Measurements from ENCODE around the gene EXOC1. TPM values are rescaled to one million over a fixed set of nuclear protein-coding genes. Genes with fewer than 3 reads are reported as not detected.

The EXOC1 gene
- total and polyA plus RNA-seq, 9 of the 15 experiments (the other 6 are each of a cell fraction or from before 2014, with no cell fraction given) = 16.0 to 45.5 (median 26.2) TPM

GRCh38 chr4:55948726-55949481, 95.5 kb downstream of the EXOC1 start, which contains the start of gene CEP135:
Gene CEP135 (plus strand): TSS chr4:55948945. CDS start chr4:55952131, 3,186 bp downstream.
- ChIA-PET POLR2A (interaction anchor here (0.5 to 2.3 kb wide), 16 partner anchors 9 to 1191 kb away, joined by 3 to 12 read pairs (median 4); partner anchors contain the start of gene TMEM165), CTCF (ENCODE audit: low intra/inter-chr PET ratio) (interaction anchor here (0.6 to 1.2 kb wide), 5 partner anchors 99 to 851 kb away, joined by 3 to 5 read pairs (median 4); no protein-coding TSS in a partner anchor)
- peak within 1 kb of the TSS; percentile 78 for H3K4me3 ChIP-seq
- H3K79me2 ChIP-seq (ENCODE audit: control insufficient read depth, insufficient read depth, low read length) = peaks cover 37% of the 10 kb centered on the region
- peak; percentile 94 for ATAC-seq
- BruUV-seq (replicated peaks) = no TSS peak
- H3K4me1 ChIP-seq (replicated peaks in 1 of 2; ENCODE audit: control insufficient read depth in 2 of 2, insufficient read depth in 2 of 2, low read length in 2 of 2) = peaks cover 6 to 21% of the 10 kb centered on the region in 2 experiments
- H3K4me2 ChIP-seq (ENCODE audit: insufficient read depth, low read length) = peak within 1 kb of the TSS; percentile 96
- H3K9me1 ChIP-seq (ENCODE audit: control insufficient read depth, insufficient read depth, low read length) = no peaks in the 10 kb centered on the region
- in situ Hi-C loops (cut with MboI) = no loop called here
- peak within 1 kb of the TSS; percentile 99 for H2AFZ ChIP-seq (ENCODE audit: low read depth, low read length)
- H3K9ac ChIP-seq (ENCODE audit: insufficient read depth in 1 of 2, low read depth in 2 of 2, low read length in 2 of 2) = peak within 1 kb of the TSS; percentile 87 to 96
- no peaks in the 10 kb centered on the region for H3K9me3 ChIP-seq (replicated peaks; ENCODE audit: control insufficient read depth, insufficient read depth, low read depth, low read length)
- peaks cover 18% of the 10 kb centered on the region; the same call in 2 of the 3 replicates for H3K36me3 ChIP-seq (ENCODE audit: control insufficient read depth, insufficient read depth, low read length)
- H4K20me1 ChIP-seq (replicated peaks; ENCODE audit: control insufficient read depth, insufficient read depth, low read length) = no peaks in the 10 kb centered on the region
- DNase-seq (ENCODE audit: extremely low read depth in 1 of 4, low spot score in 3 of 4) = peak; percentile 88 to 95 (median 91)
- peak; percentile 68 for FAIRE-seq
- H3K27me3 ChIP-seq (ENCODE audit: control insufficient read depth in 2 of 2, insufficient read depth in 2 of 2, low read length in 2 of 2) = no peaks in the 10 kb centered on the region
- H3K27ac ChIP-seq (ENCODE audit: extremely low read depth, low read depth, low read length) = peak within 1 kb of the TSS; percentile 96
- WGBS (ENCODE audit: insufficient coverage, low coverage, missing lambda C conversion rate) = under 1% methylated on average over 64 of the region's 77 CpGs
- intact Hi-C loops (cut with micrococcal nuclease) = loop anchor here (1.0 to 10.0 kb wide), 4 partner anchors 100 to 436 kb away; partner anchors contain the start of gene AASDH
- TF ChIP-seq GATA2 (CRISPR knock-in tag; IDR thresholded peaks at IDR 0.05) (no peak), KLF1 (tag; IDR thresholded peaks at IDR 0.05) (peak; percentile 69; the same call in 1 of the 2 replicates), SIN3B (IDR thresholded peaks at IDR 0.05; ENCODE audit: low read depth) (peak; percentile 84), NR2F6 (CRISPR knock-in tag; IDR thresholded peaks at IDR 0.05) (no peak), ZNF12 (CRISPR knock-in tag; IDR thresholded peaks at IDR 0.05) (peak; percentile 86), E2F4 (CRISPR knock-in tag; IDR thresholded peaks at IDR 0.05; ENCODE audit: low read depth) (peak; percentile 98), CREM (IDR thresholded peaks at IDR 0.05; ENCODE audit: low read depth) (peak; percentile 82), RBM15 (IDR thresholded peaks at IDR 0.05; ENCODE audit: insufficient read depth, low read length) (no peak), EHMT2 (IDR thresholded peaks at IDR 0.05) (no peak), NCOR1 (IDR thresholded peaks at IDR 0.05) (peak; percentile 52), PHB (CRISPR knock-in tag; IDR thresholded peaks at IDR 0.05) (peak; percentile 71; the same call in 1 of the 2 replicates), CSDE1 (IDR thresholded peaks at IDR 0.05) (peak in 1 of 2 experiments; percentile 85; a peak in 1 of 4 replicates), PML (IDR thresholded peaks at IDR 0.05; ENCODE audit: low read length) (peak; percentile 38; the same call in 1 of the 2 replicates), ZBTB33 (CRISPR knock-in tag; IDR thresholded peaks at IDR 0.05) (0 out of 2 replicates have a peak, but pooled peaks have one; percentile 29)
- TF ChIP-seq, protein P1, sequence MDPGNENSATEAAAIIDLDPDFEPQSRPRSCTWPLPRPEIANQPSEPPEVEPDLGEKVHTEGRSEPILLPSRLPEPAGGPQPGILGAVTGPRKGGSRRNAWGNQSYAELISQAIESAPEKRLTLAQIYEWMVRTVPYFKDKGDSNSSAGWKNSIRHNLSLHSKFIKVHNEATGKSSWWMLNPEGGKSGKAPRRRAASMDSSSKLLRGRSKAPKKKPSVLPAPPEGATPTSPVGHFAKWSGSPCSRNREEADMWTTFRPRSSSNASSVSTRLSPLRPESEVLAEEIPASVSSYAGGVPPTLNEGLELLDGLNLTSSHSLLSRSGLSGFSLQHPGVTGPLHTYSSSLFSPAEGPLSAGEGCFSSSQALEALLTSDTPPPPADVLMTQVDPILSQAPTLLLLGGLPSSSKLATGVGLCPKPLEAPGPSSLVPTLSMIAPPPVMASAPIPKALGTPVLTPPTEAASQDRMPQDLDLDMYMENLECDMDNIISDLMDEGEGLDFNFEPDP (CRISPR knock-in tag; IDR thresholded peaks at IDR 0.05) = no peak
- TF ChIP-seq, protein P2, sequence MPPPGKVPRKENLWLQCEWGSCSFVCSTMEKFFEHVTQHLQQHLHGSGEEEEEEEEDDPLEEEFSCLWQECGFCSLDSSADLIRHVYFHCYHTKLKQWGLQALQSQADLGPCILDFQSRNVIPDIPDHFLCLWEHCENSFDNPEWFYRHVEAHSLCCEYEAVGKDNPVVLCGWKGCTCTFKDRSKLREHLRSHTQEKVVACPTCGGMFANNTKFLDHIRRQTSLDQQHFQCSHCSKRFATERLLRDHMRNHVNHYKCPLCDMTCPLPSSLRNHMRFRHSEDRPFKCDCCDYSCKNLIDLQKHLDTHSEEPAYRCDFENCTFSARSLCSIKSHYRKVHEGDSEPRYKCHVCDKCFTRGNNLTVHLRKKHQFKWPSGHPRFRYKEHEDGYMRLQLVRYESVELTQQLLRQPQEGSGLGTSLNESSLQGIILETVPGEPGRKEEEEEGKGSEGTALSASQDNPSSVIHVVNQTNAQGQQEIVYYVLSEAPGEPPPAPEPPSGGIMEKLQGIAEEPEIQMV (tag; conservative IDR thresholded peaks at IDR 0.05; ENCODE audit: low read depth) = no peak

All from K562 (cell line).